Measurements from ENCODE around the gene IVNS1ABP.

IVNS1ABP gene

GRCh38 chr1:185350027-185350442 is 33.0 kb upstream of the IVNS1ABP start:
- H3K27me3 ChIP-seq (ENCODE audit: insufficient read depth, low read depth): 0 out of 2 replicates have a peak, but pooled peaks cover 3% of the 10 kb centered on the region
- H3K79me2 ChIP-seq (ENCODE audit: insufficient read depth, low read depth): no peaks in the 10 kb centered on the region
- H3K27ac ChIP-seq: no peak overlapping the region
- H2AFZ ChIP-seq (ENCODE audit: low read depth): no peak overlapping the region
- H3K4me1 ChIP-seq (ENCODE audit: low read depth, poor library complexity, severe bottlenecking): peaks cover 5% of the 10 kb centered on the region
- no peaks in the 10 kb centered on the region for H3K36me3 ChIP-seq (ENCODE audit: insufficient read depth)
- no peak overlapping the region for H3K9ac ChIP-seq
- H3K4me3 ChIP-seq (IDR thresholded peaks at IDR 0.05; ENCODE audit: insufficient read depth, low read depth, low read length): no peak overlapping the region
- no peak overlapping the region for H3K4me2 ChIP-seq
- no peak for TF ChIP-seq CTCF (conservative IDR thresholded peaks at IDR 0.05; ENCODE audit: low read depth, low read length)
- no peaks in the 10 kb centered on the region for H4K20me1 ChIP-seq (ENCODE audit: insufficient read depth)

GRCh38 chr1:185349556-185349955 is 32.5 kb upstream of the IVNS1ABP start:
- Histone ChIP-seq H3K4me3 (IDR thresholded peaks at IDR 0.05; ENCODE audit: insufficient read depth, low read depth, low read length) (no peak overlapping the region), H3K4me1 (ENCODE audit: low read depth, poor library complexity, severe bottlenecking) (peaks cover 5% of the 10 kb centered on the region), H3K9ac (no peak overlapping the region), H4K20me1 (ENCODE audit: insufficient read depth) (no peaks in the 10 kb centered on the region), H3K36me3 (ENCODE audit: insufficient read depth) (no peaks in the 10 kb centered on the region), H2AFZ (ENCODE audit: low read depth) (no peak overlapping the region), H3K27ac (no peak overlapping the region), H3K27me3 (ENCODE audit: insufficient read depth, low read depth) (0 out of 2 replicates have a peak, but pooled peaks cover 3% of the 10 kb centered on the region), H3K79me2 (ENCODE audit: insufficient read depth, low read depth) (no peaks in the 10 kb centered on the region), H3K4me2 (no peak overlapping the region)
- TF ChIP-seq CTCF (conservative IDR thresholded peaks at IDR 0.05; ENCODE audit: low read depth, low read length): no peak

DNA sequence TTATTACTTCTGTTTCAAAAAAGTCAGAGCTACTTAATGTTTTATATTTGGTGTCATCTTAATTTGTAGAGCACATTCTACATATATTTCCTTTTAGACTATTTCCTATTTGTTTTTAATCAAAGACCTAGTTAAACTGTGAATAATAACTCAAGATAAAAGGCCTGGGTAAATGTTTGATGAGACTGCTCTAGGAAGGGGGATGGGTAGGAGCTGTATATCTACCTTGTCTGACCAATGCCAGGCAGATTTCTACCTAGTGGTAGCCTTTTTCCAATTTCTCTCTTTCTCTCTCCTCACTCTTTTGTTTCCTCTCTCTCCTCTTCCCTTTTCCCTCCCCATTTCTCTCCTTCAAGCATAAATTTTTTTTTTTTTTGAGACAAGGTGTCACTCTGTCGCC is 31.9 kb upstream of the IVNS1ABP start:
- Histone ChIP-seq H3K36me3 (ENCODE audit: insufficient read depth) (no peaks in the 10 kb centered on the region), H3K27ac (no peak overlapping the region), H3K9ac (no peak overlapping the region), H4K20me1 (ENCODE audit: insufficient read depth) (no peaks in the 10 kb centered on the region), H2AFZ (ENCODE audit: low read depth) (no peak overlapping the region), H3K4me3 (IDR thresholded peaks at IDR 0.05; ENCODE audit: insufficient read depth, low read depth, low read length) (no peak overlapping the region), H3K4me2 (no peak overlapping the region), H3K27me3 (ENCODE audit: insufficient read depth, low read depth) (0 out of 2 replicates have a peak, but pooled peaks cover 3% of the 10 kb centered on the region), H3K79me2 (ENCODE audit: insufficient read depth, low read depth) (no peaks in the 10 kb centered on the region), H3K4me1 (ENCODE audit: low read depth, poor library complexity, severe bottlenecking) (peaks cover 5% of the 10 kb centered on the region)
- TF ChIP-seq CTCF (conservative IDR thresholded peaks at IDR 0.05; ENCODE audit: low read depth, low read length): no peak

GRCh38 chr1:185348296-185348695 is 31.3 kb upstream of the IVNS1ABP start:
- Histone ChIP-seq H3K4me3 (IDR thresholded peaks at IDR 0.05; ENCODE audit: insufficient read depth, low read depth, low read length) (no peak overlapping the region), H3K79me2 (ENCODE audit: insufficient read depth, low read depth) (no peaks in the 10 kb centered on the region), H4K20me1 (ENCODE audit: insufficient read depth) (no peaks in the 10 kb centered on the region), H3K4me2 (no peak overlapping the region), H3K27me3 (ENCODE audit: insufficient read depth, low read depth) (0 out of 2 replicates have a peak, but pooled peaks cover 3% of the 10 kb centered on the region), H3K4me1 (ENCODE audit: low read depth, poor library complexity, severe bottlenecking) (peaks cover 5% of the 10 kb centered on the region), H3K27ac (no peak overlapping the region), H3K9ac (no peak overlapping the region), H2AFZ (ENCODE audit: low read depth) (no peak overlapping the region), H3K36me3 (ENCODE audit: insufficient read depth) (no peaks in the 10 kb centered on the region)
- TF ChIP-seq CTCF (conservative IDR thresholded peaks at IDR 0.05; ENCODE audit: low read depth, low read length): no peak
